Neural cell (in vitro differentiated cells): ENCODE results near the gene XXYLT1.

Source experiments
- CTCF ChIP-seq: fragments of 450-650 bp; IDR thresholded peaks from 2 replicates; pipeline ENCODE4 v1.5.1; 2014; ENCODE audit warnings: antibody characterized with exemption, mild to moderate bottlenecking, moderate library complexity; ENCODE audit not compliant: poor library complexity, severe bottlenecking
- POLR2AphosphoS5 ChIP-seq: IDR thresholded peaks from 2 replicates; pipeline ENCODE4 v1.6.1; 2012

- TF ChIP-seq CTCF (no peak), POLR2AphosphoS5 (no peak)
These were observed 124.8 kb downstream of the XXYLT1 start for GRCh38 chr3:195146131-195146530.
